ENCODE measurements around the gene CST8. TPM values are rescaled to one million over a fixed set of nuclear protein-coding genes. Genes with fewer than 3 reads are reported as not detected.

The CST8 gene
- total RNA-seq, 1 donor from 2014 or later = not detected

GRCh38 chr20:23526850-23527249, 35.9 kb downstream of the CST8 start:
- H3K36me3 Mint-ChIP-seq (ENCODE audit: unreplicated experiment) = no peaks in the 10 kb centered on the region
- TF ChIP-seq CTCF (IDR thresholded peaks at IDR 0.05) = no peak
- no peak for DNase-seq (ENCODE audit: extremely low spot score, unreplicated experiment)
- no peak overlapping the region for H3K4me3 Mint-ChIP-seq (ENCODE audit: unreplicated experiment)
- peaks cover 18% of the 10 kb centered on the region for H3K27me3 Mint-ChIP-seq (ENCODE audit: unreplicated experiment)
- H3K9me3 Mint-ChIP-seq (ENCODE audit: unreplicated experiment) = peaks cover 15% of the 10 kb centered on the region
- no peaks in the 10 kb centered on the region for H3K4me1 Mint-ChIP-seq (ENCODE audit: unreplicated experiment)
- no peak overlapping the region for H3K27ac Mint-ChIP-seq (ENCODE audit: unreplicated experiment)

- Mint-ChIP-seq H3K36me3 (ENCODE audit: unreplicated experiment) (no peaks in the 10 kb centered on the region), H3K4me3 (ENCODE audit: unreplicated experiment) (no peak overlapping the region), H3K4me1 (ENCODE audit: unreplicated experiment) (no peaks in the 10 kb centered on the region), H3K27ac (ENCODE audit: unreplicated experiment) (no peak overlapping the region), H3K9me3 (ENCODE audit: unreplicated experiment) (peaks cover 15% of the 10 kb centered on the region), H3K27me3 (ENCODE audit: unreplicated experiment) (peaks cover 19% of the 10 kb centered on the region)
- DNase-seq (ENCODE audit: extremely low spot score, unreplicated experiment) = no peak
- TF ChIP-seq CTCF (IDR thresholded peaks at IDR 0.05) = no peak
Measured at GRCh38 chr20:23528867-23529431, 38.0 kb downstream of the CST8 start.

GRCh38 chr20:23530937-23531567, 40.1 kb downstream of the CST8 start:
- H3K27ac Mint-ChIP-seq (ENCODE audit: unreplicated experiment) = no peak overlapping the region
- H3K27me3 Mint-ChIP-seq (ENCODE audit: unreplicated experiment) = peaks cover 14% of the 10 kb centered on the region

DNA sequence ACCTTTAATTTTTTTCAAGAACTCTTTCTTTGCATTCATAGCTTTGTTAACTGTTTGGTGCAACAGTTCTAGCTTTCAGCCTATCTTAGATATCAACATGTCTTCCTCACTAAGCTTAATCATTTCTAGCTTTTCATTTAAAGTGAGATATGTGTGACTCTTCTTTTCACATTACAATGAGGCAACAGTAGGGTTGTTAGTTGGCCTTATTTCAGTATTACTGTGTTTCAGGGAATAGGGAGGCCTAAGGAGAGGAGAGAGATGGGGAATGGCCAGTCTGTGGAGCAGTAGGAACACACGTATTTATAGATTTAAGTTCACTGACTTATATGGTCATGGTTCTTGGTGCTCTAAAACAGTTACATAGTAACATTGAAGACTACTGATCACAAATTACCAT, 41.6 kb downstream of the CST8 start:
- H3K9me3 Mint-ChIP-seq (ENCODE audit: unreplicated experiment) = peaks cover 15% of the 10 kb centered on the region
- no peak overlapping the region for H3K4me3 Mint-ChIP-seq (ENCODE audit: unreplicated experiment)
- TF ChIP-seq CTCF (IDR thresholded peaks at IDR 0.05) = no peak
- no peak overlapping the region for H3K27ac Mint-ChIP-seq (ENCODE audit: unreplicated experiment)
- H3K36me3 Mint-ChIP-seq (ENCODE audit: unreplicated experiment) = no peaks in the 10 kb centered on the region
- no peak for DNase-seq (ENCODE audit: extremely low spot score, unreplicated experiment)
- H3K27me3 Mint-ChIP-seq (ENCODE audit: unreplicated experiment) = peaks cover 17% of the 10 kb centered on the region
- no peaks in the 10 kb centered on the region for H3K4me1 Mint-ChIP-seq (ENCODE audit: unreplicated experiment)

More at GRCh38 chr20:23530937-23531567, 40.1 kb downstream of the CST8 start:
- Mint-ChIP-seq H3K9me3 (ENCODE audit: unreplicated experiment) (peaks cover 15% of the 10 kb centered on the region), H3K36me3 (ENCODE audit: unreplicated experiment) (no peaks in the 10 kb centered on the region), H3K4me3 (ENCODE audit: unreplicated experiment) (no peak overlapping the region), H3K4me1 (ENCODE audit: unreplicated experiment) (no peaks in the 10 kb centered on the region)
- DNase-seq (ENCODE audit: extremely low spot score, unreplicated experiment) = no peak
- TF ChIP-seq CTCF (IDR thresholded peaks at IDR 0.05) = no peak

GRCh38 chr20:23533161-23533560, 42.2 kb downstream of the CST8 start:
- H3K27me3 Mint-ChIP-seq (ENCODE audit: unreplicated experiment) = peaks cover 18% of the 10 kb centered on the region
- no peak for DNase-seq (ENCODE audit: extremely low spot score, unreplicated experiment)
- H3K36me3 Mint-ChIP-seq (ENCODE audit: unreplicated experiment) = no peaks in the 10 kb centered on the region
- no peaks in the 10 kb centered on the region for H3K4me1 Mint-ChIP-seq (ENCODE audit: unreplicated experiment)
- H3K4me3 Mint-ChIP-seq (ENCODE audit: unreplicated experiment) = no peak overlapping the region
- peaks cover 12% of the 10 kb centered on the region for H3K9me3 Mint-ChIP-seq (ENCODE audit: unreplicated experiment)
- no peak overlapping the region for H3K27ac Mint-ChIP-seq (ENCODE audit: unreplicated experiment)
- no peak for TF ChIP-seq CTCF (IDR thresholded peaks at IDR 0.05)
